Astrocyte (in vitro differentiated cells and primary cell): Measurements from ENCODE around the gene AGXT. TPM values are rescaled to one million over a fixed set of nuclear protein-coding genes. Genes with fewer than 3 reads are reported as not detected.

Experiments
- DNase-seq: peaks from one replicate; pipeline ENCODE4 v3.0.0-alpha.2; 2010; ENCODE audit warnings: low read depth
- FAIRE-seq: peaks from 2 replicates; lab custom pipeline; 2011; peaks lifted over from hg19 to GRCh38; lab: Jason Lieb, UNC
- H2AFZ ChIP-seq: 2 replicates; pipeline ENCODE4 v1.6.0; 2012; ENCODE audit warnings: low read depth, low read length, inconsistent platforms
- H3K27ac ChIP-seq: 2 replicates; pipeline ENCODE4 v1.5.1; 2011; ENCODE audit warnings: low read depth, low read length, inconsistent platforms
- H3K27me3 ChIP-seq: 2 replicates; pipeline ENCODE4 v1.6.0; 2011; ENCODE audit warnings: low read length, inconsistent platforms; ENCODE audit not compliant: insufficient read depth
- H3K36me3 ChIP-seq: 2 replicates; pipeline ENCODE4 v1.5.1; 2011; ENCODE audit warnings: low read length, inconsistent platforms; ENCODE audit not compliant: insufficient read depth
- H3K4me1 ChIP-seq: 2 replicates; pipeline ENCODE4 v1.5.1; 2011; ENCODE audit warnings: low read length, inconsistent platforms; ENCODE audit not compliant: insufficient read depth
- H3K4me2 ChIP-seq: 2 replicates; pipeline ENCODE4 v1.6.0; 2012; ENCODE audit warnings: low read length, inconsistent platforms
- H3K4me3 ChIP-seq: 2 replicates; pipeline ENCODE4 v1.5.1; 2011; ENCODE audit warnings: low read depth, mild to moderate bottlenecking, low read length, inconsistent platforms; ENCODE audit not compliant: insufficient read depth
- H3K79me2 ChIP-seq: 2 replicates; pipeline ENCODE4 v1.6.0; 2012; ENCODE audit warnings: mild to moderate bottlenecking, low read length, inconsistent platforms; ENCODE audit not compliant: insufficient read depth
- H3K9ac ChIP-seq: 2 replicates; pipeline ENCODE4 v1.6.0; 2012; ENCODE audit warnings: mild to moderate bottlenecking, low read length, inconsistent platforms
- H3K9me3 ChIP-seq: 2 replicates; pipeline ENCODE4 v1.5.1; 2012; ENCODE audit warnings: low read depth, mild to moderate bottlenecking, low read length, inconsistent platforms; ENCODE audit not compliant: insufficient read depth
- H4K20me1 ChIP-seq: 2 replicates; pipeline ENCODE4 v1.6.0; 2012; ENCODE audit warnings: low read length, inconsistent platforms; ENCODE audit not compliant: insufficient read depth
- H3K27ac Mint-ChIP-seq: one replicate; pipeline ENCODE4 v1.8.0; 2021; ENCODE audit warnings: mild to moderate bottlenecking, mixed read lengths; ENCODE audit not compliant: unreplicated experiment
- H3K27me3 Mint-ChIP-seq: one replicate; pipeline ENCODE4 v1.8.0; 2021; ENCODE audit warnings: low read depth, mixed read lengths; ENCODE audit not compliant: unreplicated experiment
- H3K36me3 Mint-ChIP-seq: one replicate; pipeline ENCODE4 v1.8.0; 2021; ENCODE audit warnings: low read depth, mixed read lengths; ENCODE audit not compliant: unreplicated experiment
- H3K4me1 Mint-ChIP-seq: one replicate; pipeline ENCODE4 v1.8.0; 2021; ENCODE audit warnings: low read depth, mixed read lengths; ENCODE audit not compliant: unreplicated experiment
- H3K4me3 Mint-ChIP-seq: one replicate; pipeline ENCODE4 v1.8.0; 2021; ENCODE audit warnings: mild to moderate bottlenecking, moderate library complexity, mixed read lengths; ENCODE audit not compliant: unreplicated experiment
- H3K9me3 Mint-ChIP-seq: one replicate; pipeline ENCODE4 v1.8.0; 2021; ENCODE audit warnings: mild to moderate bottlenecking, mixed read lengths; ENCODE audit not compliant: unreplicated experiment
- CTCF ChIP-seq: IDR thresholded peaks from 2 replicates; pipeline ENCODE4 v1.5.1; 2011; ENCODE audit warnings: low read depth, mild to moderate bottlenecking, inconsistent platforms, low read length, moderate library complexity; ENCODE audit not compliant: insufficient read depth
- EZH2 ChIP-seq: IDR thresholded peaks from 2 replicates; pipeline ENCODE4 v1.6.1; 2012; ENCODE audit warnings: mild to moderate bottlenecking, low read length, inconsistent platforms; ENCODE audit not compliant: insufficient read depth
- total RNA-seq: library from RNA; stranded (reverse); gene quantifications from 2 replicates; pipeline ENCODE4 v1.2.1, GENCODE V29; 2021

AGXT gene
- total RNA-seq, 1 donor from 2014 or later: not detected

- Histone ChIP-seq H4K20me1 (no peaks in the 10 kb centered on the region), H3K4me1 (no peaks in the 10 kb centered on the region), H3K4me2 (no peak overlapping the region), H3K27ac (no peak overlapping the region), H3K9me3 (peaks cover 5% of the 10 kb centered on the region), H2AFZ (no peak overlapping the region), H3K36me3 (no peaks in the 10 kb centered on the region), H3K27me3 (peaks cover 66% of the 10 kb centered on the region), H3K4me3 (no peak overlapping the region), H3K79me2 (no peaks in the 10 kb centered on the region), H3K9ac (no peak overlapping the region)
- Mint-ChIP-seq H3K9me3 (peaks cover 11% of the 10 kb centered on the region), H3K4me1 (no peaks in the 10 kb centered on the region), H3K27ac (no peak overlapping the region), H3K4me3 (no peak overlapping the region), H3K36me3 (no peaks in the 10 kb centered on the region), H3K27me3 (peaks cover 78% of the 10 kb centered on the region)
- TF ChIP-seq CTCF: no peak
- TF ChIP-seq EZH2: no peak
- no peak for DNase-seq
- no peak for FAIRE-seq
These were observed 43.1 kb upstream of the AGXT start for GRCh38 chr2:240825476-240825875.

GRCh38 chr2:240831594-240832204 is 36.9 kb upstream of the AGXT start:
- H4K20me1 ChIP-seq: no peaks in the 10 kb centered on the region
- no peak for FAIRE-seq
- H3K27ac ChIP-seq: no peak overlapping the region
- H3K4me1 ChIP-seq: peaks cover 6% of the 10 kb centered on the region
- Mint-ChIP-seq H3K27me3 (peaks cover 48% of the 10 kb centered on the region), H3K27ac (no peak overlapping the region), H3K4me1 (peaks cover 2% of the 10 kb centered on the region), H3K9me3 (peaks cover 1% of the 10 kb centered on the region), H3K4me3 (peak overlapping the region; percentile 71), H3K36me3 (no peaks in the 10 kb centered on the region)
- H3K4me2 ChIP-seq: peak overlapping the region; percentile 74
- no peak overlapping the region for H3K9ac ChIP-seq
- H3K79me2 ChIP-seq: no peaks in the 10 kb centered on the region
- no peaks in the 10 kb centered on the region for H3K36me3 ChIP-seq
- peak overlapping the region; percentile 33 for H3K4me3 ChIP-seq
- H2AFZ ChIP-seq: peak overlapping the region; percentile 43
- TF ChIP-seq CTCF: no peak
- peaks cover 20% of the 10 kb centered on the region for H3K27me3 ChIP-seq
- no peaks in the 10 kb centered on the region for H3K9me3 ChIP-seq
- DNase-seq: no peak

- no peaks in the 10 kb centered on the region for H3K9me3 Mint-ChIP-seq
- H3K27me3 Mint-ChIP-seq: peaks cover 48% of the 10 kb centered on the region
- Histone ChIP-seq H3K4me1 (peaks cover 10% of the 10 kb centered on the region), H2AFZ (peak overlapping the region; percentile 43), H3K4me2 (peak overlapping the region; percentile 74), H3K4me3 (peak overlapping the region; percentile 33), H3K9ac (no peak overlapping the region), H3K36me3 (no peaks in the 10 kb centered on the region), H3K9me3 (no peaks in the 10 kb centered on the region), H3K27ac (no peak overlapping the region), H3K79me2 (no peaks in the 10 kb centered on the region), H4K20me1 (no peaks in the 10 kb centered on the region), H3K27me3 (peaks cover 19% of the 10 kb centered on the region)
- DNase-seq: peak; percentile 68
- H3K27ac Mint-ChIP-seq: no peak overlapping the region
- H3K4me3 Mint-ChIP-seq: no peak overlapping the region
- no peaks in the 10 kb centered on the region for H3K36me3 Mint-ChIP-seq
- peaks cover 2% of the 10 kb centered on the region for H3K4me1 Mint-ChIP-seq
- no peak for FAIRE-seq
- TF ChIP-seq CTCF (no peak), EZH2 (no peak)
These were observed 36.4 kb upstream of the AGXT start for GRCh38 chr2:240832205-240832727.
